NCI-H1417 (cell line): Measurements from ENCODE around the gene RCAN3.
A peak's percentile ranks its signal among the peaks of the same experiment; 100 is the strongest.
"Not testable (repeated sequence)": the region's sequence is repeated elsewhere in the genome, so short reads cannot be mapped to it uniquely, and the experiment has no call there.

Experiments used
- DNase-seq, 3 experiments: peaks; one replicate each; lab custom pipeline; 2025; lab: John Stamatoyannopoulos, UW

Gene RCAN3

GRCh38 chr1:24502709-24503058 is at the start of gene RCAN3:
Gene RCAN3, plus strand, starts transcription at chr1:24502836. Its CDS starts 11,537 bp downstream, at chr1:24514373.
- DNase-seq, result peak; percentile 87 to 88 (median 88)

- no peak for DNase-seq
Observed at GRCh38 chr1:24452922-24453485, 49.6 kb upstream of the RCAN3 start.

GRCh38 chr1:24454673-24455072 is 48.0 kb upstream of the RCAN3 start:
- DNase-seq, result no peak

- no peak for DNase-seq
Observed at GRCh38 chr1:24455272-24455671, 47.4 kb upstream of the RCAN3 start.

- no peak for DNase-seq
Observed at GRCh38 chr1:24457866-24458265, 44.8 kb upstream of the RCAN3 start.

- DNase-seq, result peak in 1 of 3 experiments; percentile 54
Observed at GRCh38 chr1:24459551-24460266, 42.9 kb upstream of the RCAN3 start.

- not testable (repeated sequence) for DNase-seq
Observed at GRCh38 chr1:24462128-24462527, 40.5 kb upstream of the RCAN3 start.

- peak; percentile 57 to 91 (median 84) for DNase-seq
Observed at GRCh38 chr1:24463776-24464735, 38.6 kb upstream of the RCAN3 start.

GRCh38 chr1:24465099-24465498 is 37.5 kb upstream of the RCAN3 start:
- no peak for DNase-seq

- DNase-seq, result no peak
Observed at GRCh38 chr1:24465638-24466037, 37.0 kb upstream of the RCAN3 start.

- peak in 2 of 3 experiments; percentile 24 to 76 for DNase-seq
Observed at GRCh38 chr1:24468685-24469316, 33.8 kb upstream of the RCAN3 start.

- no peak for DNase-seq
Observed at GRCh38 chr1:24470592-24470991, 32.0 kb upstream of the RCAN3 start.

- DNase-seq, result no peak
Observed at GRCh38 chr1:24472527-24473251, 29.9 kb upstream of the RCAN3 start.

- DNase-seq, result no peak
Observed at GRCh38 chr1:24474193-24474592, 28.4 kb upstream of the RCAN3 start.

GRCh38 chr1:24475700-24476099 is 26.9 kb upstream of the RCAN3 start:
- DNase-seq, result no peak

GRCh38 chr1:24476571-24476970 is 26.1 kb upstream of the RCAN3 start:
- DNase-seq, result no peak

GRCh38 chr1:24477309-24477708 is 25.3 kb upstream of the RCAN3 start:
- no peak for DNase-seq

GRCh38 chr1:24481101-24481500 is 21.5 kb upstream of the RCAN3 start:
- no peak for DNase-seq

GRCh38 chr1:24481843-24482610 is 20.6 kb upstream of the RCAN3 start:
- DNase-seq, result no peak

- no peak for DNase-seq
Observed at GRCh38 chr1:24483441-24483840, 19.2 kb upstream of the RCAN3 start.

GRCh38 chr1:24484199-24484598 is 18.4 kb upstream of the RCAN3 start:
- no peak for DNase-seq
